ENCODE results near the gene SLC9A9.

SLC9A9 gene

GRCh38 chr3:143276592-143276991 is 571.7 kb downstream of the SLC9A9 start:
- DNase-seq = no peak

GRCh38 chr3:143273975-143274690 is 574.1 kb downstream of the SLC9A9 start:
- no peak for DNase-seq

GRCh38 chr3:143271136-143271535 is 577.1 kb downstream of the SLC9A9 start:
- DNase-seq = no peak

- no peak for DNase-seq
Observed at GRCh38 chr3:143269741-143270140, 578.5 kb downstream of the SLC9A9 start.

GRCh38 chr3:143267989-143268388 is 580.3 kb downstream of the SLC9A9 start:
- DNase-seq = no peak

GRCh38 chr3:143266927-143267326 is 581.3 kb downstream of the SLC9A9 start:
- peak in 1 of 4 experiments; percentile 5 for DNase-seq

GRCh38 chr3:143266511-143266910 is 581.8 kb downstream of the SLC9A9 start:
- no peak for DNase-seq

- no peak for DNase-seq
Observed at GRCh38 chr3:143265501-143266070, 582.7 kb downstream of the SLC9A9 start.

GRCh38 chr3:143263852-143264513 is 584.3 kb downstream of the SLC9A9 start:
- no peak for DNase-seq

GRCh38 chr3:143261848-143262247 is 586.4 kb downstream of the SLC9A9 start:
- DNase-seq = no peak

- no peak for DNase-seq
Observed at GRCh38 chr3:143258692-143259091, 589.6 kb downstream of the SLC9A9 start.

GRCh38 chr3:143256416-143256815 is 591.9 kb downstream of the SLC9A9 start:
- DNase-seq = no peak

GRCh38 chr3:143255739-143256138 is 592.5 kb downstream of the SLC9A9 start:
- DNase-seq = no peak

GRCh38 chr3:143252931-143253330 is 595.3 kb downstream of the SLC9A9 start:
- no peak for DNase-seq

- DNase-seq = no peak
Observed at GRCh38 chr3:143249014-143249413, 599.3 kb downstream of the SLC9A9 start.

GRCh38 chr3:143247073-143247472 is 601.2 kb downstream of the SLC9A9 start:
- no peak for DNase-seq

GRCh38 chr3:143245692-143246091 is 602.6 kb downstream of the SLC9A9 start:
- no peak for DNase-seq

- DNase-seq = no peak
Observed at GRCh38 chr3:143244516-143245063, 603.7 kb downstream of the SLC9A9 start.

- DNase-seq = no peak
Observed at GRCh38 chr3:143243686-143244085, 604.6 kb downstream of the SLC9A9 start.

- no peak for DNase-seq
Observed at GRCh38 chr3:143242691-143243090, 605.6 kb downstream of the SLC9A9 start.

GRCh38 chr3:143242101-143242500 is 606.2 kb downstream of the SLC9A9 start:
- no peak for DNase-seq

- DNase-seq = no peak
Observed at GRCh38 chr3:143241481-143241951, 606.8 kb downstream of the SLC9A9 start.

GRCh38 chr3:143240886-143241285 is 607.4 kb downstream of the SLC9A9 start:
- DNase-seq = no peak

GRCh38 chr3:143239031-143239430 is 609.2 kb downstream of the SLC9A9 start:
- DNase-seq = no peak

Data from suppressor macrophage (primary cell).